Fibroblast of mammary gland (primary cell): ENCODE results near the gene TM7SF3.

Source experiments
- DNase-seq: peaks from one replicate; pipeline ENCODE4 v3.0.0-alpha.2; 2010; ENCODE audit warnings: low read depth
- H3K4me3 ChIP-seq: 2 replicates; pipeline ENCODE4 v1.5.1; 2011; ENCODE audit warnings: low read depth, mild to moderate bottlenecking, low read length, moderate library complexity; ENCODE audit not compliant: control insufficient read depth
- CTCF ChIP-seq: conservative IDR thresholded peaks from 2 replicates; pipeline ENCODE4 v1.5.1; 2011; ENCODE audit warnings: low read depth, low read length, inconsistent platforms; ENCODE audit not compliant: control insufficient read depth, insufficient read depth

Gene TM7SF3

GRCh38 chr12:27014859-27015729 lies 910 bp upstream of the TM7SF3 start:
- H3K4me3 ChIP-seq: peak overlapping the region; percentile 93
- DNase-seq: no peak
- no peak for TF ChIP-seq CTCF

- no peak for TF ChIP-seq CTCF
- DNase-seq: peak; percentile 47
- peak overlapping the region; percentile 93 for H3K4me3 ChIP-seq
Measured at GRCh38 chr12:27013611-27014084, 536 bp downstream of the TM7SF3 start.

- peak overlapping the region; percentile 93 for H3K4me3 ChIP-seq
- no peak for DNase-seq
- no peak for TF ChIP-seq CTCF
Measured at GRCh38 chr12:27012982-27013255, 1.3 kb downstream of the TM7SF3 start.

- H3K4me3 ChIP-seq: no peak overlapping the region
- no peak for TF ChIP-seq CTCF
- DNase-seq: no peak
Measured at GRCh38 chr12:27012239-27012981, 1.8 kb downstream of the TM7SF3 start.

GRCh38 chr12:27009881-27010301 lies 4.3 kb downstream of the TM7SF3 start:
- TF ChIP-seq CTCF: no peak
- DNase-seq: no peak
- H3K4me3 ChIP-seq: no peak overlapping the region

GRCh38 chr12:27008081-27008480 lies 6.1 kb downstream of the TM7SF3 start:
- no peak for TF ChIP-seq CTCF
- no peak overlapping the region for H3K4me3 ChIP-seq
- no peak for DNase-seq
